Stomach (tissue), 4 donors: ENCODE results near the gene ACTN1.

Experiments used
- EP300 ChIP-seq: sonication (generic); formaldehyde crosslinking; IDR thresholded peaks from one replicate; pipeline ENCODE4 v1.6.1; 2017; ENCODE audit warnings: antibody characterized with exemption
- POLR2A ChIP-seq, 4 donors: fragments of 450-650 bp; IDR thresholded peaks; one replicate each; pipeline ENCODE4 v1.6.1; 2016; ENCODE audit warnings: antibody characterized with exemption in 4 of 4, control low read depth in 2 of 4, mild to moderate bottlenecking in 1 of 4, moderate library complexity in 1 of 4
- POLR2AphosphoS5 ChIP-seq, 3 donors: sonication (generic); formaldehyde crosslinking; IDR thresholded peaks; one replicate each; pipeline ENCODE4 v1.6.1; 2016; ENCODE audit warnings: antibody characterized with exemption in 3 of 3
- TF ChIP-seq, protein P1 (sequence below), 7 experiments: fragments of 450-650 bp in 4 of 7; fragments of 200-600 bp in 3 of 7; sonication (generic) in 3 of 7; IDR thresholded peaks; one replicate each; pipeline ENCODE4 v1.5.1; 2016 to 2019; ENCODE audit warnings: antibody characterized with exemption in 7 of 7, control low read depth in 2 of 7, mild to moderate bottlenecking in 1 of 7

DNA sequence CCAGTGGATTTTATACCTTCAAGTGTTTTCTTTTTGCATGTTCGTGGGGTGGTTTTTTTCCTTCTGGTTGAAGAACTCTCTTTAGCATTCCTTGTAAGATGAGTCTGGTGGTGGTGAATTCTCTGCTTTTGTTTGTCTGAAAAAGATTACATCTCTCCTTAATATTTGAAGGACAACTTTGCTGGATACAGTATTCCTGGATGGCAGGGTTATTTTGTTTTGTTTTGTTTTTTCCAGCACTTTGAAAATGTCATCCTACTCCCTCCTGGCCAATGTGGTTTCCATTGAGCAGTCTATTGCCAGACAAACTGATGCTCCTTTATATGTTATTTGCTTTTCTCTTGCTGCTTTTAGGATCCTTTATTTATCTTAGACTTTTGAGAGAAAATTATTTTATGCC, 143.0 kb downstream of the ACTN1 start:
- no peak for TF ChIP-seq POLR2A (IDR thresholded peaks at IDR 0.05)
- TF ChIP-seq, protein P1, sequence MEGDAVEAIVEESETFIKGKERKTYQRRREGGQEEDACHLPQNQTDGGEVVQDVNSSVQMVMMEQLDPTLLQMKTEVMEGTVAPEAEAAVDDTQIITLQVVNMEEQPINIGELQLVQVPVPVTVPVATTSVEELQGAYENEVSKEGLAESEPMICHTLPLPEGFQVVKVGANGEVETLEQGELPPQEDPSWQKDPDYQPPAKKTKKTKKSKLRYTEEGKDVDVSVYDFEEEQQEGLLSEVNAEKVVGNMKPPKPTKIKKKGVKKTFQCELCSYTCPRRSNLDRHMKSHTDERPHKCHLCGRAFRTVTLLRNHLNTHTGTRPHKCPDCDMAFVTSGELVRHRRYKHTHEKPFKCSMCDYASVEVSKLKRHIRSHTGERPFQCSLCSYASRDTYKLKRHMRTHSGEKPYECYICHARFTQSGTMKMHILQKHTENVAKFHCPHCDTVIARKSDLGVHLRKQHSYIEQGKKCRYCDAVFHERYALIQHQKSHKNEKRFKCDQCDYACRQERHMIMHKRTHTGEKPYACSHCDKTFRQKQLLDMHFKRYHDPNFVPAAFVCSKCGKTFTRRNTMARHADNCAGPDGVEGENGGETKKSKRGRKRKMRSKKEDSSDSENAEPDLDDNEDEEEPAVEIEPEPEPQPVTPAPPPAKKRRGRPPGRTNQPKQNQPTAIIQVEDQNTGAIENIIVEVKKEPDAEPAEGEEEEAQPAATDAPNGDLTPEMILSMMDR (IDR thresholded peaks at IDR 0.05) = no peak
- TF ChIP-seq POLR2AphosphoS5 (IDR thresholded peaks at IDR 0.05) = no peak
- no peak for TF ChIP-seq EP300
